Smooth muscle cell (in vitro differentiated cells): ENCODE measurements around the gene APBB1IP. TPM values are rescaled to one million over a fixed set of nuclear protein-coding genes. Genes with fewer than 3 reads are reported as not detected.

Experiments
- DNase-seq: peaks from one replicate; lab custom pipeline; 2025; ENCODE audit not compliant: unreplicated experiment; lab: John Stamatoyannopoulos, UW
- H2AFZ ChIP-seq: fragments of 200-600 bp; sonication (generic); 2 replicates; pipeline ENCODE4 v1.6.0; 2016; ENCODE audit warnings: antibody characterized with exemption, low read depth, mild to moderate bottlenecking
- H3F3A ChIP-seq: fragments of 200-600 bp; sonication (generic); 2 replicates; pipeline ENCODE4 v1.6.0; 2017; ENCODE audit warnings: antibody characterized with exemption, low read depth
- H3K27ac ChIP-seq: fragments of 200-600 bp; sonication (generic); 2 replicates; pipeline ENCODE4 v1.5.1; 2016; ENCODE audit warnings: low read depth, mild to moderate bottlenecking
- H3K27me3 ChIP-seq: fragments of 200-600 bp; sonication (generic); 2 replicates; pipeline ENCODE4 v1.6.1; 2016; ENCODE audit warnings: low read depth, mild to moderate bottlenecking
- H3K36me3 ChIP-seq: fragments of 200-600 bp; sonication (generic); 2 replicates; pipeline ENCODE4 v1.5.1; 2016; ENCODE audit warnings: low read depth
- H3K4me1 ChIP-seq: fragments of 200-600 bp; sonication (generic); 2 replicates; pipeline ENCODE4 v1.5.1; 2016; ENCODE audit warnings: low read depth
- H3K4me2 ChIP-seq: fragments of 200-600 bp; sonication (generic); 2 replicates; pipeline ENCODE4 v1.6.0; 2016; ENCODE audit warnings: mild to moderate bottlenecking
- H3K4me3 ChIP-seq: fragments of 200-600 bp; sonication (generic); 2 replicates; pipeline ENCODE4 v1.5.1; 2016; ENCODE audit warnings: mild to moderate bottlenecking
- H3K79me2 ChIP-seq: fragments of 200-600 bp; sonication (generic); 2 replicates; pipeline ENCODE4 v1.6.0; 2016; ENCODE audit warnings: low read depth, mild to moderate bottlenecking
- H3K9ac ChIP-seq: fragments of 200-600 bp; sonication (generic); 2 replicates; pipeline ENCODE4 v1.6.0; 2016; ENCODE audit warnings: low read depth
- H3K9me3 ChIP-seq: fragments of 200-600 bp; sonication (generic); replicated peaks from 2 replicates; pipeline ENCODE4 v1.5.1; 2016; ENCODE audit warnings: low read depth
- H4K20me1 ChIP-seq: fragments of 200-600 bp; sonication (generic); 2 replicates; pipeline ENCODE4 v1.6.0; 2016; ENCODE audit warnings: low read depth
- CTCF ChIP-seq: fragments of 200-600 bp; sonication (generic); IDR thresholded peaks from 2 replicates; pipeline ENCODE4 v1.5.1; 2017; ENCODE audit warnings: borderline replicate concordance, mild to moderate bottlenecking, antibody characterized with exemption; ENCODE audit not compliant: insufficient read depth, poor library complexity, severe bottlenecking
- WGBS: methylation state at CpG from one replicate; pipeline ENCODE4 v1.1.7; 2016; ENCODE audit warnings: low lambda C conversion rate; 5-methylcytosine and 5-hydroxymethylcytosine counted together
- polyA plus RNA-seq: library from polyadenylated mRNA; unstranded; fragments of >200 nt; fragmentation: Nextera tagmentation; extraction: Ambion mirVana; gene quantifications from 2 replicates; pipeline ENCODE4 v1.2.1, GENCODE V29; 2016
- total RNA-seq: library from RNA; depleted of rRNA; stranded (reverse); fragments of >200 nt; gene quantifications from 2 replicates; pipeline ENCODE4 v1.2.3, GENCODE V29; 2014

Gene APBB1IP
- total and polyA plus RNA-seq, 2 experiments from 2014 or later: 0.36 to 0.39 TPM

GRCh38 chr10:26555719-26556368 lies 117.7 kb downstream of the APBB1IP start:
- H3F3A ChIP-seq: no peaks in the 10 kb centered on the region
- H3K27me3 ChIP-seq: no peaks in the 10 kb centered on the region
- no peak overlapping the region for H3K27ac ChIP-seq
- no peak for TF ChIP-seq CTCF
- no peaks in the 10 kb centered on the region for H3K36me3 ChIP-seq
- H3K4me2 ChIP-seq: no peak overlapping the region
- no peak overlapping the region for H3K9ac ChIP-seq
- H3K9me3 ChIP-seq: no peaks in the 10 kb centered on the region
- 67% methylated on average over 8 of the region's 8 CpGs for WGBS
- no peaks in the 10 kb centered on the region for H3K79me2 ChIP-seq
- H4K20me1 ChIP-seq: no peaks in the 10 kb centered on the region
- DNase-seq: no peak
- no peaks in the 10 kb centered on the region for H3K4me1 ChIP-seq
- H3K4me3 ChIP-seq: no peak overlapping the region
- no peak overlapping the region for H2AFZ ChIP-seq

GRCh38 chr10:26556748-26557640 lies 118.9 kb downstream of the APBB1IP start:
- Histone ChIP-seq H3K36me3 (no peaks in the 10 kb centered on the region), H3K9ac (peak overlapping the region; percentile 21), H3K27me3 (no peaks in the 10 kb centered on the region), H3K4me2 (peak overlapping the region; percentile 82), H3K9me3 (no peaks in the 10 kb centered on the region), H3K4me3 (peak overlapping the region; percentile 12), H2AFZ (peak overlapping the region; percentile 50), H4K20me1 (no peaks in the 10 kb centered on the region), H3K4me1 (no peaks in the 10 kb centered on the region), H3K27ac (peak overlapping the region; percentile 69), H3F3A (no peaks in the 10 kb centered on the region), H3K79me2 (no peaks in the 10 kb centered on the region)
- DNase-seq: no peak
- WGBS: 27% methylated on average over 9 of the region's 9 CpGs
- peak; percentile 94 for TF ChIP-seq CTCF

- Histone ChIP-seq H3K4me1 (no peaks in the 10 kb centered on the region), H3K36me3 (no peaks in the 10 kb centered on the region), H2AFZ (peak overlapping the region; percentile 50), H3K4me3 (peak overlapping the region; percentile 12), H3K4me2 (peak overlapping the region; percentile 82), H3K9me3 (no peaks in the 10 kb centered on the region), H3K27me3 (no peaks in the 10 kb centered on the region), H3K27ac (peak overlapping the region; percentile 69), H3K9ac (peak overlapping the region; percentile 21), H3K79me2 (no peaks in the 10 kb centered on the region), H4K20me1 (no peaks in the 10 kb centered on the region), H3F3A (no peaks in the 10 kb centered on the region)
- no peak for DNase-seq
- WGBS: 15% methylated on average over 5 of the region's 5 CpGs
- TF ChIP-seq CTCF: no peak
Observed at GRCh38 chr10:26557641-26558014, 119.5 kb downstream of the APBB1IP start.
